SK-N-SH (cell line): Measurements from ENCODE around the gene JAZF1. TPM values are rescaled to one million over a fixed set of nuclear protein-coding genes. Genes with fewer than 3 reads are reported as not detected.

ENCODE experiments used
- CTCF ChIA-PET: fragments of 300-600, 350-600 bp; formaldehyde crosslinking; extraction: SDS; loops from one replicate; lab custom pipeline; 2021; lab: Yijun Ruan, JAX
- POLR2A ChIA-PET: fragments of 350-600 bp; sonication (Branson Sonifier 250); formaldehyde crosslinking; extraction: SDS; loops from one replicate; lab custom pipeline; 2020; ENCODE audit warnings: antibody characterized with exemption, inconsistent platforms; lab: Yijun Ruan, JAX
- DNase-seq: peaks from one replicate; pipeline ENCODE4 v3.0.0; 2012
- H2AFZ ChIP-seq: fragments of 200-600 bp; sonication (generic); 2 replicates; pipeline ENCODE4 v1.8.1; 2016; ENCODE audit warnings: antibody characterized with exemption, mild to moderate bottlenecking, low read depth
- H3F3A ChIP-seq: fragments of 200-600 bp; sonication (generic); replicated peaks from 2 replicates; pipeline ENCODE3; 2016; ENCODE audit warnings: antibody characterized with exemption, mild to moderate bottlenecking; ENCODE audit not compliant: insufficient read depth
- H3K27ac ChIP-seq, 2 experiments: fragments of 200-500 bp in 1 of 2; fragments of 200-600 bp in 1 of 2; sonication (Bioruptor generic) in 1 of 2; sonication (generic), shearing (Covaris generic) in 1 of 2; 2 replicates each; pipeline versions ENCODE4 v1.5.1 to v1.6.1; 2014 to 2016; ENCODE audit warnings: low read depth in 2 of 2, inconsistent platforms in 1 of 2, low read length in 1 of 2, mild to moderate bottlenecking in 1 of 2, mixed read lengths in 1 of 2
- H3K27me3 ChIP-seq: fragments of 200-600 bp; sonication (generic), shearing (Covaris generic); 2 replicates; pipeline ENCODE4 v1.6.1; 2016; ENCODE audit warnings: mixed run types; ENCODE audit not compliant: insufficient read depth
- H3K36me3 ChIP-seq, 2 experiments: fragments of 200-500 bp in 1 of 2; fragments of 200-600 bp in 1 of 2; sonication (Bioruptor generic) in 1 of 2; sonication (generic) in 1 of 2; replicated peaks in 1 of 2; 2 replicates each; pipeline versions ENCODE3 to v1.5.1; 2014 to 2016; ENCODE audit warnings: low read length in 1 of 2, mild to moderate bottlenecking in 1 of 2; ENCODE audit not compliant: insufficient read depth in 2 of 2, control insufficient read depth in 1 of 2
- H3K4me1 ChIP-seq, 2 experiments: fragments of 200-500 bp in 1 of 2; fragments of 200-600 bp in 1 of 2; sonication (Bioruptor generic) in 1 of 2; sonication (generic), shearing (Covaris generic) in 1 of 2; 2 replicates each; pipeline versions ENCODE4 v1.5.1 to v1.6.1; 2014 to 2016; ENCODE audit warnings: low read depth in 1 of 2, low read length in 1 of 2, mixed run types in 1 of 2; ENCODE audit not compliant: insufficient read depth in 2 of 2, control insufficient read depth in 1 of 2
- H3K4me2 ChIP-seq: fragments of 200-600 bp; sonication (generic), shearing (Covaris generic); 2 replicates; pipeline ENCODE4 v1.6.1; 2017; ENCODE audit warnings: mixed run types
- H3K4me3 ChIP-seq, 2 experiments: fragments of 200-500 bp in 1 of 2; fragments of 200-600 bp in 1 of 2; sonication (Bioruptor generic) in 1 of 2; sonication (generic), shearing (Covaris generic) in 1 of 2; 2 replicates each; pipeline versions ENCODE4 v1.5.1 to v1.8.1; 2014 to 2016; ENCODE audit warnings: low read depth in 2 of 2, inconsistent platforms in 1 of 2, low read length in 1 of 2, mild to moderate bottlenecking in 1 of 2, mixed read lengths in 1 of 2, moderate library complexity in 1 of 2
- H3K79me2 ChIP-seq: fragments of 200-600 bp; sonication (generic); 2 replicates; pipeline ENCODE4 v1.8.1; 2017; ENCODE audit warnings: mild to moderate bottlenecking; ENCODE audit not compliant: insufficient read depth
- H3K9ac ChIP-seq: fragments of 200-600 bp; sonication (generic); 2 replicates; pipeline ENCODE4 v1.6.1; 2017; ENCODE audit warnings: mixed run types
- H3K9me2 ChIP-seq: fragments of 200-600 bp; sonication (generic); 2 replicates; pipeline ENCODE4 v1.6.1; 2017; ENCODE audit warnings: mixed run types
- H3K9me3 ChIP-seq: fragments of 200-600 bp; sonication (generic); 2 replicates; pipeline ENCODE4 v1.6.1; 2017; ENCODE audit warnings: mixed run types, mild to moderate bottlenecking, moderate library complexity
- H4K20me1 ChIP-seq: fragments of 200-600 bp; sonication (generic); 2 replicates; pipeline ENCODE4 v1.6.1; 2017; ENCODE audit warnings: mild to moderate bottlenecking, mixed run types; ENCODE audit not compliant: insufficient read depth
- EP300 ChIP-seq, 2 experiments: IDR thresholded peaks; 2 replicates each; pipeline versions ENCODE4 v1.4.0 to v1.6.1; 2012; ENCODE audit warnings: borderline replicate concordance in 1 of 2, low read depth in 1 of 2, low read length in 1 of 2
- FOSL2 ChIP-seq: IDR thresholded peaks from 2 replicates; pipeline ENCODE4 v1.4.0; 2012; ENCODE audit warnings: low read depth, mild to moderate bottlenecking, moderate library complexity, borderline replicate concordance
- FOXM1 ChIP-seq: IDR thresholded peaks from 2 replicates; pipeline ENCODE4 v1.4.0; 2012; ENCODE audit warnings: low read depth, mild to moderate bottlenecking
- GATA2 ChIP-seq: sonication (generic); formaldehyde crosslinking; IDR thresholded peaks from 2 replicates; pipeline ENCODE4 v1.5.0; 2020; ENCODE audit warnings: mild to moderate bottlenecking, missing genetic modification reagents
- MEF2A ChIP-seq: IDR thresholded peaks from 2 replicates; pipeline ENCODE4 v1.4.0; 2012; ENCODE audit warnings: low read depth, borderline replicate concordance
- MXI1 ChIP-seq: IDR thresholded peaks from 2 replicates; pipeline ENCODE4 v1.6.1; 2012; ENCODE audit warnings: mild to moderate bottlenecking, low read depth, low read length, improper control_type of control experiment
- NRF1 ChIP-seq: IDR thresholded peaks from 2 replicates; pipeline ENCODE4 v1.6.1; 2012; ENCODE audit warnings: low read depth, mild to moderate bottlenecking, low read length
- POLR2AphosphoS5 ChIP-seq: IDR thresholded peaks from 2 replicates; pipeline ENCODE4 v1.6.1; 2012; ENCODE audit warnings: low read depth, low read length
- RCOR1 ChIP-seq: fragments of 150-350 bp; IDR thresholded peaks from 2 replicates; pipeline ENCODE4 v1.6.1; 2017; ENCODE audit warnings: antibody characterized with exemption, low read length
- RXRA ChIP-seq: IDR thresholded peaks from 2 replicates; pipeline ENCODE4 v1.4.0; 2012; ENCODE audit warnings: low read depth, mild to moderate bottlenecking, borderline replicate concordance
- SMC3 ChIP-seq: IDR thresholded peaks from 2 replicates; pipeline ENCODE4 v1.6.1; 2012; ENCODE audit warnings: low read depth, low read length, improper control_type of control experiment
- TAF1 ChIP-seq: IDR thresholded peaks from 2 replicates; pipeline ENCODE4 v1.6.1; 2012; ENCODE audit warnings: low read depth, mild to moderate bottlenecking, low read length, moderate library complexity, borderline replicate concordance
- TCF12 ChIP-seq: IDR thresholded peaks from 2 replicates; pipeline ENCODE4 v1.4.0; 2012
- TEAD4 ChIP-seq: IDR thresholded peaks from 2 replicates; pipeline ENCODE4 v1.4.0; 2012; ENCODE audit warnings: mild to moderate bottlenecking, borderline replicate concordance; ENCODE audit not compliant: insufficient read depth
- ZBTB33 ChIP-seq: IDR thresholded peaks from 2 replicates; pipeline ENCODE4 v1.4.0; 2012; ENCODE audit warnings: low read depth, borderline replicate concordance
- WGBS: methylation state at CpG from one replicate; pipeline ENCODE4 v1.1.6; 2017; ENCODE audit warnings: low lambda C conversion rate; 5-methylcytosine and 5-hydroxymethylcytosine counted together
- polyA plus RNA-seq, 3 experiments: library from polyadenylated mRNA; depleted of rRNA; stranded (reverse); fragments of >200 nt; gene quantifications; 2 replicates each; pipeline ENCODE4 v1.2.3, GENCODE V29; 2012
- TF ChIP-seq, protein P1 (sequence below): fragments of 200-600 bp; sonication (generic); IDR thresholded peaks from 2 replicates; pipeline ENCODE4 v1.6.1; 2017; ENCODE audit warnings: antibody characterized with exemption, mild to moderate bottlenecking, moderate library complexity
- TF ChIP-seq, protein P2 (sequence below): IDR thresholded peaks from 2 replicates; pipeline ENCODE4 v1.4.0; 2012; ENCODE audit warnings: low read depth

The JAZF1 gene
- polyA plus RNA-seq, 1 of the 3 experiments (the other 2 are of a cell fraction): 1.7 TPM

DNA sequence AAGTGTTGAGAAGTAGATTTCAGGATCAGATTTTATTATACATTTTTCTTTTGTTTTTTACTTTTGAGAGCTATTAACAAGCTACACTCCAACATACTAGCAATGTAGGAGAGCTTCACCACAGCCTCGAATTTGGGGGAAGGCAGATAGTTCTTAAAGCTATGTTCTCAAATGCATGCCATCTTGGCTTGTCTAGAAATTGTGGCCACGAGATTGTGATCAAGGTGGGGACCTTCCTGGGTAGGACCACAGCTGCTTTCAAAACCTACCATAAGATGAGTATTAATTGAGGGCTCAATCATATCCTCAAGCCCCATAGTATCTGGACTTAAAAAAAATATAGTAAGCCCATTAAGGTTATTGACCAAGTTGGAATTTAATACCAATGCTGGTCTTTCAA lies 27.9 kb upstream of the JAZF1 start:
- POLR2A ChIA-PET: no interaction called here
- Histone ChIP-seq H3K9ac (no peak overlapping the region), H3K4me1 (no peaks in the 10 kb centered on the region), H3K9me2 (no peaks in the 10 kb centered on the region), H3K4me3 (no peak overlapping the region), H3K4me2 (no peak overlapping the region), H3K9me3 (0 out of 2 replicates have a peak, but pooled peaks cover 7% of the 10 kb centered on the region), H3F3A (no peaks in the 10 kb centered on the region), H2AFZ (no peak overlapping the region), H3K27me3 (no peaks in the 10 kb centered on the region), H3K79me2 (no peaks in the 10 kb centered on the region), H3K27ac (no peak overlapping the region), H3K36me3 (no peaks in the 10 kb centered on the region), H4K20me1 (no peaks in the 10 kb centered on the region)
- CTCF ChIA-PET: interaction anchor here (0.6 to 0.9 kb wide), 2 partner anchors 14 to 31 kb away, joined by 3 read pairs; no protein-coding TSS in a partner anchor
- TF ChIP-seq ZBTB33 (no peak), EP300 (IDR thresholded peaks at IDR 0.05; ENCODE audit: borderline replicate concordance in 1 of 2, low read depth in 1 of 2, low read length in 1 of 2) (no peak), TAF1 (no peak), NRF1 (no peak), TEAD4 (no peak), FOSL2 (no peak), MXI1 (no peak)
- TF ChIP-seq, protein P1, sequence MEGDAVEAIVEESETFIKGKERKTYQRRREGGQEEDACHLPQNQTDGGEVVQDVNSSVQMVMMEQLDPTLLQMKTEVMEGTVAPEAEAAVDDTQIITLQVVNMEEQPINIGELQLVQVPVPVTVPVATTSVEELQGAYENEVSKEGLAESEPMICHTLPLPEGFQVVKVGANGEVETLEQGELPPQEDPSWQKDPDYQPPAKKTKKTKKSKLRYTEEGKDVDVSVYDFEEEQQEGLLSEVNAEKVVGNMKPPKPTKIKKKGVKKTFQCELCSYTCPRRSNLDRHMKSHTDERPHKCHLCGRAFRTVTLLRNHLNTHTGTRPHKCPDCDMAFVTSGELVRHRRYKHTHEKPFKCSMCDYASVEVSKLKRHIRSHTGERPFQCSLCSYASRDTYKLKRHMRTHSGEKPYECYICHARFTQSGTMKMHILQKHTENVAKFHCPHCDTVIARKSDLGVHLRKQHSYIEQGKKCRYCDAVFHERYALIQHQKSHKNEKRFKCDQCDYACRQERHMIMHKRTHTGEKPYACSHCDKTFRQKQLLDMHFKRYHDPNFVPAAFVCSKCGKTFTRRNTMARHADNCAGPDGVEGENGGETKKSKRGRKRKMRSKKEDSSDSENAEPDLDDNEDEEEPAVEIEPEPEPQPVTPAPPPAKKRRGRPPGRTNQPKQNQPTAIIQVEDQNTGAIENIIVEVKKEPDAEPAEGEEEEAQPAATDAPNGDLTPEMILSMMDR: no peak
- TF ChIP-seq, protein P2, sequence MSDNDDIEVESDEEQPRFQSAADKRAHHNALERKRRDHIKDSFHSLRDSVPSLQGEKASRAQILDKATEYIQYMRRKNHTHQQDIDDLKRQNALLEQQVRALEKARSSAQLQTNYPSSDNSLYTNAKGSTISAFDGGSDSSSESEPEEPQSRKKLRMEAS: no peak
- no peak for DNase-seq
- 14% methylated on average over 2 of the region's 2 CpGs for WGBS

DNA sequence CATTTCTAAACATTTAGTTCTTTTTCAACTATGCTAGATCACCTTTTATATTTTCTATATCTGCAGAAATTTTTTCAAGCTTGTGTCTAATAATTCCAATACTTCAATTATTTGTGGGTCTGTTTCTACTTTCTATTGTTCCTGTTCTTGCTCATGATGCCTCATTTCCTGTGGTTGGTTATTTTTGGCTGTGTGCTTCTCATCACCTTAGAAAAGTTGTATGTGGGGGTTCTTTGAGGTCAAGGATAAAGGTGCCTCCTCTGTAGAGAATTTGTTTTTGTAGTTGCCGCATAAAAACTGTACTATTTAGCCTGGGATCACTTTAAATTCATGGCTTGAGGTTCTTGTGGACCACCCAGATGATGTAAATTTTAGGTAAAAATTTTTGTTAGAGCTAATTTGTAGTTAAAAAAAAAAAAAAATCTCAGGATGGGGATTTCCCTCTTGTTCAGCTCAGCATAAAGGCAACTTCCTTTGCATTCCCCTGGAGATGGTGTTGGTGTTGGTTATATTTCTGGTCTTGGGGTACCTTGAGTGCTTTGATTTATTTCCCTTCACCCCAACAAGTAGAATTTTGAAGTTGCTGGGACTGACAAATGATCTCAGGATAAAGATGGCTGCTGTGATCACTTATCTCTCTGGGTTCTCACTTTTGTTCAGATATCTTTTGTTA lies 27.0 kb upstream of the JAZF1 start:
- Histone ChIP-seq H3K79me2 (no peaks in the 10 kb centered on the region), H3K36me3 (no peaks in the 10 kb centered on the region), H3K9me3 (0 out of 2 replicates have a peak, but pooled peaks cover 7% of the 10 kb centered on the region), H3F3A (no peaks in the 10 kb centered on the region), H3K27me3 (no peaks in the 10 kb centered on the region), H3K4me1 (no peaks in the 10 kb centered on the region), H3K9ac (no peak overlapping the region), H3K4me3 (no peak overlapping the region), H4K20me1 (no peaks in the 10 kb centered on the region), H3K27ac (no peak overlapping the region), H3K9me2 (no peaks in the 10 kb centered on the region), H3K4me2 (no peak overlapping the region; the same call in 1 of the 2 replicates), H2AFZ (no peak overlapping the region)
- no peak for DNase-seq
- ChIA-PET CTCF (interaction anchor here (0.9 kb wide), 1 partner anchor 32 kb away, joined by 3 read pairs; no protein-coding TSS in a partner anchor), POLR2A (no interaction called here)
- WGBS: 77% methylated on average over 1 of the region's 1 CpG
- TF ChIP-seq SMC3 (no peak), MEF2A (peak; percentile 59; the same call in 1 of the 2 replicates), ZBTB33 (no peak), TCF12 (peak; percentile 38), FOSL2 (0 out of 2 replicates have a peak, but pooled peaks have one; percentile 6), POLR2AphosphoS5 (no peak), EP300 (IDR thresholded peaks at IDR 0.05; ENCODE audit: borderline replicate concordance in 1 of 2, low read depth in 1 of 2, low read length in 1 of 2) (0 out of 4 replicates have a peak, but pooled peaks of 1 of the 2 experiments have one; percentile 14), RCOR1 (no peak), MXI1 (no peak), FOXM1 (no peak), RXRA (0 out of 2 replicates have a peak, but pooled peaks have one; percentile 12), GATA2 (CRISPR knock-in tag) (no peak)
- TF ChIP-seq, protein P2: no peak
